MCF 10A (cell line): ENCODE measurements around the gene MFSD6. TPM values are rescaled to one million over a fixed set of nuclear protein-coding genes. Genes with fewer than 3 reads are reported as not detected.

Experiments
- BruUV-seq: library from RNA; stranded (reverse); fragments of 400-500 nt; replicated peaks from 2 replicates; lab custom pipeline; 2021; lab: Mats Ljungman, UMichigan
- CTCF ChIA-PET: fragments of 300-600 bp; sonication (Branson Sonifier 250); formaldehyde crosslinking; extraction: SDS; loops from one replicate; lab custom pipeline; 2021; ENCODE audit warnings: antibody characterized with exemption, inconsistent platforms; lab: Yijun Ruan, JAX
- POLR2A ChIA-PET: fragments of 300-600, 350-650 bp; sonication (Branson Sonifier 250); formaldehyde crosslinking; extraction: SDS; loops from one replicate; lab custom pipeline; 2020; ENCODE audit warnings: antibody characterized with exemption, inconsistent platforms; lab: Yijun Ruan, JAX
- DNase-seq: peaks from one replicate; pipeline ENCODE4 v3.0.0-alpha.2; 2018; ENCODE audit not compliant: unreplicated experiment
- H3K27ac Mint-ChIP-seq: one replicate; pipeline ENCODE4 v1.8.0; 2022; ENCODE audit warnings: mild to moderate bottlenecking, low read depth, mixed read lengths; ENCODE audit not compliant: unreplicated experiment
- H3K27me3 Mint-ChIP-seq: one replicate; pipeline ENCODE4 v1.8.0; 2022; ENCODE audit warnings: mixed read lengths; ENCODE audit not compliant: insufficient read depth, unreplicated experiment
- H3K36me3 Mint-ChIP-seq: one replicate; pipeline ENCODE4 v1.8.0; 2022; ENCODE audit warnings: mild to moderate bottlenecking, moderate library complexity, mixed read lengths; ENCODE audit not compliant: insufficient read depth, unreplicated experiment
- H3K4me1 Mint-ChIP-seq: one replicate; pipeline ENCODE4 v1.8.0; 2022; ENCODE audit warnings: mixed read lengths; ENCODE audit not compliant: insufficient read depth, unreplicated experiment
- H3K4me3 Mint-ChIP-seq: one replicate; pipeline ENCODE4 v1.8.0; 2022; ENCODE audit warnings: mild to moderate bottlenecking, moderate library complexity, mixed read lengths; ENCODE audit not compliant: unreplicated experiment
- H3K9me3 Mint-ChIP-seq: one replicate; pipeline ENCODE4 v1.8.0; 2022; ENCODE audit warnings: mixed read lengths; ENCODE audit not compliant: unreplicated experiment
- intact Hi-C: fragments of 100-400 bp; cut with micrococcal nuclease; formaldehyde crosslinking; loops from 2 replicates; pipeline ENCODE4 v1.14.1; 2022
- total RNA-seq: library from RNA; stranded (reverse); gene quantifications from 2 replicates; pipeline ENCODE4 v1.2.3, GENCODE V29; 2022
- TF ChIP-seq, protein P1 (sequence below): fragments of 200-600 bp; IDR thresholded peaks from one replicate; pipeline ENCODE4 v1.8.0; 2022; ENCODE audit warnings: antibody characterized with exemption, mild to moderate bottlenecking; ENCODE audit not compliant: unreplicated experiment

MFSD6 gene
- total RNA-seq, 1 experiment from 2014 or later, result 19.7 TPM

- H3K9me3 Mint-ChIP-seq, result no peaks in the 10 kb centered on the region
- H3K27ac Mint-ChIP-seq, result peak overlapping the region; percentile 5
- POLR2A ChIA-PET, result interaction anchor here (0.9 to 2.3 kb wide), 3 partner anchors 16 to 38 kb away, joined by 3 to 6 read pairs (median 3); no protein-coding TSS in a partner anchor
- H3K4me1 Mint-ChIP-seq, result peaks cover 11% of the 10 kb centered on the region
- peaks cover 6% of the 10 kb centered on the region for H3K36me3 Mint-ChIP-seq
- DNase-seq, result peak; percentile 22
- intact Hi-C loops, result no loop called here
- no peak overlapping the region for H3K4me3 Mint-ChIP-seq
- H3K27me3 Mint-ChIP-seq, result no peaks in the 10 kb centered on the region
- BruUV-seq, result no TSS peak
- CTCF ChIA-PET, result interaction anchor here (0.7 to 1.9 kb wide), 5 partner anchors 9 to 68 kb away, joined by 3 to 5 read pairs (median 3); no protein-coding TSS in a partner anchor
- TF ChIP-seq, protein P1, sequence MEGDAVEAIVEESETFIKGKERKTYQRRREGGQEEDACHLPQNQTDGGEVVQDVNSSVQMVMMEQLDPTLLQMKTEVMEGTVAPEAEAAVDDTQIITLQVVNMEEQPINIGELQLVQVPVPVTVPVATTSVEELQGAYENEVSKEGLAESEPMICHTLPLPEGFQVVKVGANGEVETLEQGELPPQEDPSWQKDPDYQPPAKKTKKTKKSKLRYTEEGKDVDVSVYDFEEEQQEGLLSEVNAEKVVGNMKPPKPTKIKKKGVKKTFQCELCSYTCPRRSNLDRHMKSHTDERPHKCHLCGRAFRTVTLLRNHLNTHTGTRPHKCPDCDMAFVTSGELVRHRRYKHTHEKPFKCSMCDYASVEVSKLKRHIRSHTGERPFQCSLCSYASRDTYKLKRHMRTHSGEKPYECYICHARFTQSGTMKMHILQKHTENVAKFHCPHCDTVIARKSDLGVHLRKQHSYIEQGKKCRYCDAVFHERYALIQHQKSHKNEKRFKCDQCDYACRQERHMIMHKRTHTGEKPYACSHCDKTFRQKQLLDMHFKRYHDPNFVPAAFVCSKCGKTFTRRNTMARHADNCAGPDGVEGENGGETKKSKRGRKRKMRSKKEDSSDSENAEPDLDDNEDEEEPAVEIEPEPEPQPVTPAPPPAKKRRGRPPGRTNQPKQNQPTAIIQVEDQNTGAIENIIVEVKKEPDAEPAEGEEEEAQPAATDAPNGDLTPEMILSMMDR, result no peak
These were observed 43.5 kb downstream of the MFSD6 start for GRCh38 chr2:190451561-190452176.

DNA sequence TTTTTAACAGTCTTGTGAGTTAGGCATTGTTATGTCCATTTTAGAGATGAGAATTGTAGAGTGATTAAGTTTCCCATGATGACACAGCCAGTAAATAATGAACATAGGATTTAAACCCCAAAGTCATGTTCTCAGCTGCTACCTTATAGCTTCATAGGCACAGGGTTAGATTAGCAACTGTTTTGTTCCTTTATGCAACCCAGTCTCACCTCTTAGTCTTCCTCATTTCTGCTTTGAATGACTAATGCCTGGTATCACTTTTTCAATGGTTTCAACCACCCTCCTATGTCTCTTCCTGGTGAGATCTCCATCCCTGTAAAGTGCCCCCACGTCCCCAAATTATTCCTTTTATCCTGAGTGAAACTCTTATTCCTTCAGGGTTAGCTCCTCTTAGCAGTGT, 44.3 kb downstream of the MFSD6 start:
- Mint-ChIP-seq H3K36me3 (peaks cover 7% of the 10 kb centered on the region), H3K9me3 (no peaks in the 10 kb centered on the region), H3K27ac (peak overlapping the region; percentile 0), H3K27me3 (no peaks in the 10 kb centered on the region), H3K4me1 (peaks cover 18% of the 10 kb centered on the region), H3K4me3 (no peak overlapping the region)
- POLR2A ChIA-PET, result interaction anchor here (1.1 to 2.3 kb wide), 3 partner anchors 18 to 43 kb away, joined by 3 to 6 read pairs (median 3); no protein-coding TSS in a partner anchor
- TF ChIP-seq, protein P1, result no peak
- intact Hi-C loops, result no loop called here
- CTCF ChIA-PET, result interaction anchor here (0.9 to 1.3 kb wide), 3 partner anchors 11 to 65 kb away, joined by 3 to 5 read pairs (median 4); no protein-coding TSS in a partner anchor
- BruUV-seq, result no TSS peak
- no peak for DNase-seq

GRCh38 chr2:190454795-190455194, 46.6 kb downstream of the MFSD6 start:
- Mint-ChIP-seq H3K27ac (no peak overlapping the region), H3K4me1 (peaks cover 18% of the 10 kb centered on the region), H3K9me3 (no peaks in the 10 kb centered on the region), H3K36me3 (peaks cover 18% of the 10 kb centered on the region), H3K4me3 (no peak overlapping the region), H3K27me3 (no peaks in the 10 kb centered on the region)
- CTCF ChIA-PET, result interaction anchor here (0.6 kb wide), 1 partner anchor 189 kb away, joined by 3 read pairs; no protein-coding TSS in a partner anchor
- no peak for DNase-seq
- no TSS peak for BruUV-seq
- TF ChIP-seq, protein P1, result no peak
- intact Hi-C loops, result no loop called here
- POLR2A ChIA-PET, result interaction anchor here (0.6 to 0.7 kb wide), 2 partner anchors 52 to 54 kb away, joined by 3 read pairs; no protein-coding TSS in a partner anchor

DNA sequence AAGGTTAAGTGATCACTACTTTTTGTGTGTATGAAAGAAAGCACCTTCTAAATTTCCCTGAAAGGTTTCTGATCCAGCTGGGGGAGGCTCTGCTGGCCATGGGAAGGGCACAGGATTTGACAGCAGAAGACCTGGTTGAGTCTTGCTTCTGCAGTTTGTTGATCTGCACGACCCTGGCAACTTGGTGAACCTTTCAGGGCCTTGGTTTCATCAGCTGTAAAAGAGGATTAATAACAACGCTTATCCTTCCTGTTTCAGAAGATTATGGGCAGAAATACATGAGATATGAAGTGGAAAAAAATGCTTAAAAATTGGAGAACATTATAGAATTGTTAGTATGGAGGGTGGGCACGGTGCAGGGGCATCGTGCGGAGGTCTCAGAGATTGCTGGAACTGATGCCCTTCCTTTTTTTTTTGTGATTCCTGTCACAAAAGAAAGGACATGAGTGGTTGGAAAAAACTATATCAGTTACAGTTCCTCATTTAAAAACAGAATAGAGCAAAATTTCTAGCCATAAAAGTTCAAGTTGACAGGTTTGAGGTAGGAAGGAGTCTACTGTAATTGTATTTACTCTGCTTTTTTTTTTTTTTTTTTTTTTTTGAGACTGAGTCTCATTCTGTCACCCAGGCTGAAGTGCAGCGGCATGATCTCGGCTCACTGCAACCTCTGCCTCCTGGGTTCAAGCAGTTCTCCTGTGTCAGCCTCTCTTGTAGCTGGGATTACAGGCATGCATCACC, 47.4 kb downstream of the MFSD6 start:
- Mint-ChIP-seq H3K9me3 (no peaks in the 10 kb centered on the region), H3K4me3 (no peak overlapping the region), H3K27me3 (no peaks in the 10 kb centered on the region), H3K4me1 (peaks cover 18% of the 10 kb centered on the region), H3K36me3 (peaks cover 18% of the 10 kb centered on the region), H3K27ac (no peak overlapping the region)
- TF ChIP-seq, protein P1, result no peak
- POLR2A ChIA-PET, result interaction anchor here (0.6 to 0.7 kb wide), 2 partner anchors 51 to 55 kb away, joined by 3 read pairs; no protein-coding TSS in a partner anchor
- CTCF ChIA-PET, result interaction anchor here (0.6 kb wide), 1 partner anchor 189 kb away, joined by 3 read pairs; no protein-coding TSS in a partner anchor
- BruUV-seq, result no TSS peak
- intact Hi-C loops, result no loop called here
- DNase-seq, result no peak
